Gastrocnemius medialis (tissue), 4 donors: ENCODE measurements around the gene SOWAHA.

ENCODE experiments used
- POLR2A ChIP-seq, 2 donors: fragments of 450-650 bp; IDR thresholded peaks; one replicate each; pipeline ENCODE4 v1.6.1; 2017; ENCODE audit warnings: antibody characterized with exemption in 2 of 2, mild to moderate bottlenecking in 2 of 2, moderate library complexity in 2 of 2
- TF ChIP-seq, protein P1 (sequence below), 5 experiments: fragments of 450-650 bp in 3 of 5; fragments of 200-600 bp in 2 of 5; sonication (generic) in 2 of 5; IDR thresholded peaks in 4 of 5; conservative IDR thresholded peaks in 1 of 5; 1 replicate in 4 of 5; 2 replicates in 1 of 5; pipeline ENCODE4 v1.5.1; 2016 to 2019; ENCODE audit warnings: antibody characterized with exemption in 5 of 5, mild to moderate bottlenecking in 3 of 5, moderate library complexity in 3 of 5

DNA sequence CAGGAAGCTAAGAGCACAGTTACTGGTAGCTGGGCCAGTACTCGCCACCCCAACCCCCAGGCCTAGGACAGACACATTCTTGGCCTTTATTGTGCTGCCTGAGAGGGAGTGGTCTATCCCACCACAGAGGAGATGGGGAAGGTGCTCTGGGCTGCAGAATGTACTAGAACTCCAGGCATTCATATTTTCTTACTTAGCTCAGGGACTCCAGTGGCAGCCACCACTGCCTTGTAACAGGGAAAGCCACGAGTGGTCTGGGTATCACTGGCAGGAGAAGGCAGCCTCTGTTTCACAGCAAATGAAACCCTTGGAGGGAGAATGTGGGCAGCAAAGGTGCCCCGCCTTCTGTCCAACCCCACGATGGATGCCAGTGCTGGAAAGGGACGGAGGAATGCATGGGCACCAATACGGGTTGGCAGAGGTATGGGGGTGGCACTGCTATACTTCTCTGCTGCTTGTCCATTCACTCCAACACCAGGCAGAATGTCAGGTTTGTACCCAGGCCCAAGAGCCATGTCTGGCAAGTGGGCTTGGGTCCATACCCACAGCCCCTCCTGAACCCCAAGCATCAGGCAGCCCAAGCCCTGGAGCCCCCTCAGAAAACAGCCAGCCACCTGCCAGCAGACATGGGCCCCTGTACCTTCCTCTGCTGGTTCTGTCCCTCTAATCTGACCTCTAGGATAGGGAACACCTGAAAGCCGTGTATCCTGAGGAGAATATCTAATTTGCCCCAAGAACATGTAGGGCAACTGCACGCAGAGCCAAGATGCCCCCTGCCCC is 40.6 kb upstream of the SOWAHA start:
- TF ChIP-seq, protein P1, sequence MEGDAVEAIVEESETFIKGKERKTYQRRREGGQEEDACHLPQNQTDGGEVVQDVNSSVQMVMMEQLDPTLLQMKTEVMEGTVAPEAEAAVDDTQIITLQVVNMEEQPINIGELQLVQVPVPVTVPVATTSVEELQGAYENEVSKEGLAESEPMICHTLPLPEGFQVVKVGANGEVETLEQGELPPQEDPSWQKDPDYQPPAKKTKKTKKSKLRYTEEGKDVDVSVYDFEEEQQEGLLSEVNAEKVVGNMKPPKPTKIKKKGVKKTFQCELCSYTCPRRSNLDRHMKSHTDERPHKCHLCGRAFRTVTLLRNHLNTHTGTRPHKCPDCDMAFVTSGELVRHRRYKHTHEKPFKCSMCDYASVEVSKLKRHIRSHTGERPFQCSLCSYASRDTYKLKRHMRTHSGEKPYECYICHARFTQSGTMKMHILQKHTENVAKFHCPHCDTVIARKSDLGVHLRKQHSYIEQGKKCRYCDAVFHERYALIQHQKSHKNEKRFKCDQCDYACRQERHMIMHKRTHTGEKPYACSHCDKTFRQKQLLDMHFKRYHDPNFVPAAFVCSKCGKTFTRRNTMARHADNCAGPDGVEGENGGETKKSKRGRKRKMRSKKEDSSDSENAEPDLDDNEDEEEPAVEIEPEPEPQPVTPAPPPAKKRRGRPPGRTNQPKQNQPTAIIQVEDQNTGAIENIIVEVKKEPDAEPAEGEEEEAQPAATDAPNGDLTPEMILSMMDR (IDR thresholded peaks at IDR 0.05 in 4 of 5, conservative IDR thresholded peaks at IDR 0.05 in 1 of 5): no peak
- TF ChIP-seq POLR2A (IDR thresholded peaks at IDR 0.05): no peak
